Neural cell (in vitro differentiated cells): ENCODE measurements around the gene FEM1B. TPM values are rescaled to one million over a fixed set of nuclear protein-coding genes. Genes with fewer than 3 reads are reported as not detected.

Source experiments
- H2AFZ ChIP-seq: fragments of 200-600, 300-800 bp; sonication (generic), shearing (Covaris generic); 2 replicates; pipeline ENCODE4 v1.6.0; 2014; ENCODE audit warnings: low read depth, mild to moderate bottlenecking, antibody characterized with exemption, low read length, moderate library complexity
- H3F3A ChIP-seq: fragments of 200-600 bp; shearing (Covaris generic); 2 replicates; pipeline ENCODE4 v1.6.1; 2016; ENCODE audit warnings: mild to moderate bottlenecking, moderate library complexity, mixed read lengths, antibody characterized with exemption, low read length; ENCODE audit not compliant: insufficient read depth, poor library complexity, severe bottlenecking
- H3K27ac ChIP-seq: fragments of 200-600, 300-800 bp; sonication (generic), shearing (Covaris generic); 2 replicates; pipeline ENCODE4 v1.5.1; 2014; ENCODE audit warnings: mild to moderate bottlenecking, low read length, moderate library complexity
- H3K27me3 ChIP-seq: fragments of 300-800, 200-600 bp; sonication (generic), shearing (Covaris generic); 2 replicates; pipeline ENCODE4 v1.6.0; 2014; ENCODE audit warnings: mild to moderate bottlenecking, low read depth, low read length, moderate library complexity; ENCODE audit not compliant: insufficient read depth
- H3K36me3 ChIP-seq: fragments of 300-800, 200-600 bp; sonication (generic), shearing (Covaris generic); 2 replicates; pipeline ENCODE4 v1.5.1; 2014; ENCODE audit warnings: mild to moderate bottlenecking, antibody characterized with exemption, low read length, moderate library complexity; ENCODE audit not compliant: insufficient read depth
- H3K4me2 ChIP-seq: fragments of 300-800, 200-600 bp; sonication (generic), shearing (Covaris generic); 2 replicates; pipeline ENCODE4 v1.6.0; 2014; ENCODE audit warnings: mild to moderate bottlenecking, low read length
- H3K4me3 ChIP-seq: fragments of 300-800, 200-600 bp; sonication (generic), shearing (Covaris generic); 2 replicates; pipeline ENCODE4 v1.5.1; 2014; ENCODE audit warnings: mild to moderate bottlenecking, low read length, moderate library complexity
- H3K79me2 ChIP-seq: fragments of 200-600 bp; shearing (Covaris generic); replicated peaks from 2 replicates; pipeline ENCODE4 v1.6.0; 2014; ENCODE audit warnings: mild to moderate bottlenecking, low read length, moderate library complexity; ENCODE audit not compliant: insufficient read depth
- H3K9ac ChIP-seq: fragments of 300-800, 200-600 bp; sonication (generic), shearing (Covaris generic); 2 replicates; pipeline ENCODE4 v1.6.1; 2016; ENCODE audit warnings: mild to moderate bottlenecking, low read length, mixed read lengths
- H3K9me2 ChIP-seq: fragments of 200-600 bp; shearing (Covaris generic); 2 replicates; pipeline ENCODE4 v1.6.1; 2016; ENCODE audit warnings: mild to moderate bottlenecking, low read length, mixed read lengths; ENCODE audit not compliant: insufficient read depth
- H3K9me3 ChIP-seq: fragments of 200-600, 300-800 bp; sonication (generic), shearing (Covaris generic); 2 replicates; pipeline ENCODE4 v1.6.1; 2016; ENCODE audit warnings: mild to moderate bottlenecking, mixed run types, low read length, moderate library complexity, mixed read lengths
- H4K20me1 ChIP-seq: fragments of 200-600 bp; shearing (Covaris generic); 2 replicates; pipeline ENCODE4 v1.6.1; 2016; ENCODE audit warnings: mild to moderate bottlenecking, mixed run types; ENCODE audit not compliant: insufficient read depth
- CTCF ChIP-seq: fragments of 450-650 bp; IDR thresholded peaks from 2 replicates; pipeline ENCODE4 v1.5.1; 2014; ENCODE audit warnings: antibody characterized with exemption, mild to moderate bottlenecking, moderate library complexity; ENCODE audit not compliant: poor library complexity, severe bottlenecking
- EP300 ChIP-seq: fragments of 450-650 bp; conservative IDR thresholded peaks from 2 replicates; pipeline ENCODE4 v1.6.1; 2014; ENCODE audit warnings: antibody characterized with exemption, mild to moderate bottlenecking, moderate library complexity; ENCODE audit not compliant: poor library complexity, severe bottlenecking
- EZH2 ChIP-seq: fragments of 200-600, 300-800 bp; shearing (Covaris generic), sonication (generic); IDR thresholded peaks from 2 replicates; pipeline ENCODE4 v1.6.1; 2014; ENCODE audit warnings: antibody characterized with exemption, low read length, borderline replicate concordance, mild to moderate bottlenecking; ENCODE audit not compliant: insufficient read depth, poor library complexity, severe bottlenecking
- MXI1 ChIP-seq: fragments of 450-650 bp; conservative IDR thresholded peaks from 2 replicates; pipeline ENCODE4 v1.6.1; 2014; ENCODE audit warnings: antibody characterized with exemption, mild to moderate bottlenecking; ENCODE audit not compliant: poor library complexity, severe bottlenecking
- POLR2AphosphoS5 ChIP-seq: IDR thresholded peaks from 2 replicates; pipeline ENCODE4 v1.6.1; 2012
- RAD21 ChIP-seq: fragments of 450-650 bp; conservative IDR thresholded peaks from 2 replicates; pipeline ENCODE4 v1.6.1; 2014; ENCODE audit warnings: antibody characterized with exemption, mild to moderate bottlenecking, moderate library complexity
- REST ChIP-seq: IDR thresholded peaks from 2 replicates; pipeline ENCODE4 v1.6.1; 2012; ENCODE audit warnings: borderline replicate concordance
- SMC3 ChIP-seq: fragments of 450-650 bp; conservative IDR thresholded peaks from 2 replicates; pipeline ENCODE4 v1.6.1; 2014; ENCODE audit warnings: antibody characterized with exemption, mild to moderate bottlenecking, moderate library complexity; ENCODE audit not compliant: poor library complexity
- TAF1 ChIP-seq: IDR thresholded peaks from 2 replicates; pipeline ENCODE4 v1.6.1; 2012; ENCODE audit warnings: low read depth
- polyA plus RNA-seq: library from polyadenylated mRNA; depleted of rRNA; stranded (reverse); fragments of >200 nt; gene quantifications from 2 replicates; pipeline ENCODE4 v1.2.3, GENCODE V29; 2014

The FEM1B gene
- polyA plus RNA-seq, 1 donor from 2014 or later: 58.0 TPM

GRCh38 chr15:68271854-68272471 is 5.6 kb upstream of the FEM1B start:
- H3K4me3 ChIP-seq: no peak overlapping the region
- no peaks in the 10 kb centered on the region for H3K79me2 ChIP-seq
- no peak overlapping the region for H2AFZ ChIP-seq
- H3F3A ChIP-seq: peaks cover 4% of the 10 kb centered on the region
- H3K36me3 ChIP-seq: no peaks in the 10 kb centered on the region
- H4K20me1 ChIP-seq: no peaks in the 10 kb centered on the region
- H3K27me3 ChIP-seq: no peaks in the 10 kb centered on the region
- no peak for TF ChIP-seq TAF1
- no peak for TF ChIP-seq CTCF
- no peak for TF ChIP-seq SMC3
- H3K9me2 ChIP-seq: no peaks in the 10 kb centered on the region
- no peak overlapping the region for H3K4me2 ChIP-seq
- no peak overlapping the region for H3K27ac ChIP-seq
- no peak overlapping the region for H3K9ac ChIP-seq
- H3K9me3 ChIP-seq: no peaks in the 10 kb centered on the region

GRCh38 chr15:68272721-68273271 is 4.7 kb upstream of the FEM1B start:
- Histone ChIP-seq H3K27me3 (no peaks in the 10 kb centered on the region), H3K9me2 (no peaks in the 10 kb centered on the region), H3K79me2 (no peaks in the 10 kb centered on the region), H3K36me3 (no peaks in the 10 kb centered on the region), H3K4me2 (no peak overlapping the region), H3K27ac (no peak overlapping the region), H3F3A (peaks cover 4% of the 10 kb centered on the region), H3K4me3 (no peak overlapping the region), H2AFZ (no peak overlapping the region), H3K9ac (no peak overlapping the region), H3K9me3 (no peaks in the 10 kb centered on the region), H4K20me1 (no peaks in the 10 kb centered on the region)
- no peak for TF ChIP-seq CTCF

GRCh38 chr15:68274201-68274848 is 3.2 kb upstream of the FEM1B start:
- Histone ChIP-seq H3K79me2 (peaks cover 8% of the 10 kb centered on the region), H4K20me1 (no peaks in the 10 kb centered on the region), H3K9me2 (no peaks in the 10 kb centered on the region), H3F3A (peaks cover 4% of the 10 kb centered on the region), H2AFZ (no peak overlapping the region), H3K27me3 (no peaks in the 10 kb centered on the region), H3K9ac (no peak overlapping the region), H3K4me2 (no peak overlapping the region), H3K4me3 (no peak overlapping the region), H3K36me3 (no peaks in the 10 kb centered on the region), H3K9me3 (no peaks in the 10 kb centered on the region), H3K27ac (no peak overlapping the region)
- TF ChIP-seq SMC3 (no peak), REST (no peak), CTCF (no peak), TAF1 (no peak), RAD21 (no peak), MXI1 (no peak), EZH2 (no peak), POLR2AphosphoS5 (no peak), EP300 (no peak)
